Uterus (tissue), 2 donors: ENCODE data around the gene FOXN3.

Experiments
- CTCF ChIP-seq, 4 experiments: fragments of 200-600 bp in 2 of 4; fragments of 450-650 bp in 2 of 4; sonication (generic) in 2 of 4; IDR thresholded peaks; one replicate each; pipeline ENCODE4 v1.5.1; 2016 to 2019; ENCODE audit warnings: antibody characterized with exemption in 4 of 4, mild to moderate bottlenecking in 2 of 4, moderate library complexity in 1 of 4
- POLR2A ChIP-seq, 2 donors: fragments of 450-650 bp; IDR thresholded peaks; one replicate each; pipeline ENCODE4 v1.6.1; 2016; ENCODE audit warnings: antibody characterized with exemption in 2 of 2, mild to moderate bottlenecking in 1 of 2, moderate library complexity in 1 of 2

GRCh38 chr14:89259951-89260609, 157.0 kb downstream of the FOXN3 start:
- TF ChIP-seq CTCF (IDR thresholded peaks at IDR 0.05): no peak
- no peak for TF ChIP-seq POLR2A (IDR thresholded peaks at IDR 0.05)
